Activated CD4-positive, alpha-beta T cell treated with anti-CD3 and anti-CD28 coated beads for 24 hours (primary cell): ENCODE results near the gene DOK4.

Experiments
- DNase-seq, 2 donors: peaks; one replicate each; pipeline ENCODE4 v3.0.0-alpha.2; 2020; ENCODE audit warnings: low read depth in 2 of 2

The DOK4 gene

GRCh38 chr16:57519796-57520360 is 33.6 kb upstream of the DOK4 start:
- DNase-seq: peak; percentile 71 to 75

GRCh38 chr16:57518922-57519321 is 32.6 kb upstream of the DOK4 start:
- no peak for DNase-seq

GRCh38 chr16:57518520-57518919 is 32.2 kb upstream of the DOK4 start:
- no peak for DNase-seq

DNA sequence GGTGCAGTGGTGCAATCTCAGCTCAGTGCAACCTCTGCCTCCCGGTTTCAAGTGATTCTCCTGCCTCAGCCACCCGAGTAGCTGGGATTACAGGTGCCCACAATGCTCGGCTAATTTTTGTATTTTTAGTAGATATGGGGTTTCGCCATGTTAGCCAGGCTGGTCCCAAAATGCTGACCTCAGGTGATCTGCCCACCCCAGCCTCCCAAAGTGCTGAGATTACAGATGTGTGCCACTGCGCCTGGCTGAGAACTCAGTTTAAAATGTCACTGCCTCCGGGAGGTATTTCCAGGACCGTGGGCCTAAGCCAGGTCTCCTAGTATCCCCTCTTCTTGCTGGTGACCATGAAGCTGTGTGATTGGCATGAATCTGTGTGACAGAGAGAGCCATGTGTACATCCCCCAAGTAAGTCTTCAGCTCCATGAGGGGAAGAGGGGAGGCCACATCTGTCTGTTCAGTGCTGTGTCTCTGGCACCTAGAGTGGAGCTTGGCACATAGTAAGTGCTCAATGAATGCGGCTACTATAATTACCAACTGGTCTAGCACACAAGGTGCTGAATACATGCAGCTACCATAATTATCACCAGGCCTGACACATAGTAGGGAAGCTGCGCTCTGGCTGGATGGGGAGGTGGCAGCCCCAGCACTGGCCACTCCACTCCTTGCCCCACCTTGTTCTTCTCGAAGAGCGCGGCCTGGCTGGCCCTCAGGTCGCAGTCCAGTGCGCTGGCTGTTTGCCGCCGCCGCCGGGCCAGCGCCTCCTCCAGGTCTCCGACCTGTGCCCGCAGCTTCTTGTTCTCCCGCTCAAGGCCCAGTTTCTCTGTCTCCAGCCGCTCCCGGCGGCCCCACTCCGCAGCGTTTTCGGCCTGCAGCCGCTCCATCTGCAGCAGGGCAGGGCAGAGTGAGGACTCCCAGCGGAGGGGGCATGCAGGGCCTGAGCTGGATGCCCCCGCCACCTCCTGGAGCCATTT is 31.4 kb upstream of the DOK4 start:
- DNase-seq: no peak

DNA sequence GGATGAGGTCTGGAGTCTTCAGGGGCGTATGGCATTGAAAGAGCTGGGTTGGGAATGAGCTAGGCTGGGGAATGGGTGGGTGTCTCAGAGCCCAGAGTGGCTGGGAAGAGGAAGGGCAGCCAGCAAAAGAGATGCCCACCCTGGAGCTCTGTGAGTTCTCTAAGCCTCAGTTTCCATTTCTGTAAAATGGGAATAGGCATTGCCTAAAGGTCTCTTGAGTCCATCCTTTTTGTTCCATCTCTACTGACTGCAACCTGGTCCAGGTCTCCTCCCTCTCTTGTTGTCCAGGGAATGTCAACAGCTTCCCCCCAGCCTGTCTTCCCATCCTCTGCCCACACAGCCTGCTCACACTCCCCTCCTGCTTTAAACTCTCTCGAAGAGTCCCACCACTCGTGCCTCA is 30.5 kb upstream of the DOK4 start:
- no peak for DNase-seq

DNA sequence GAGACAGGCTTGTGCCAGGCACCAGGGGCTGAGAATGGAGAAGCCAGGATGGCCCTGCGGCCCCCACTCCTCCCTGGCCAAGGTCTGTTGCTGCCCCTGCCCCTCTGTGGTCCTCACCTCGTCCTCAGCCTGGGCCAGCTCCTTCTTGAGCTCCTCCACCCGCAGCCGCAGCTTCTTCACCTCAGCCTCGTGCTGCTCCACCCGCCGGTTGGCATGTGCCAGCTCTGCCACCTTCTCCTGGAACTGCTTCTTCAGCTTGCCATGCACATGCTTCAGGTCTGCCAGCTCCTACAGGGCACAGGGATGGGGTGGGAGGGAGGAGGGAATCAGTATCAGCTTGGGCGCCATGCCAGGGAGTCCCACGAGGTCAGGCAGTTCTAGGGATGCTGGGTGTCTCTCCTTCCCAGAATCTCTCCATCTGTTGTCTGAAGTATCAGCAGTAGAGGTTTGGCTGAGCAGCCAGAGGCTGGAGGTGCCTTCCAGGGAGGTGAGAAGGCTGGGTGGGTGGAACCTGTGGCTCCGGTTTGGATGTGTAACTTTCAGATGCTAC is 30.0 kb upstream of the DOK4 start:
- no peak for DNase-seq

DNA sequence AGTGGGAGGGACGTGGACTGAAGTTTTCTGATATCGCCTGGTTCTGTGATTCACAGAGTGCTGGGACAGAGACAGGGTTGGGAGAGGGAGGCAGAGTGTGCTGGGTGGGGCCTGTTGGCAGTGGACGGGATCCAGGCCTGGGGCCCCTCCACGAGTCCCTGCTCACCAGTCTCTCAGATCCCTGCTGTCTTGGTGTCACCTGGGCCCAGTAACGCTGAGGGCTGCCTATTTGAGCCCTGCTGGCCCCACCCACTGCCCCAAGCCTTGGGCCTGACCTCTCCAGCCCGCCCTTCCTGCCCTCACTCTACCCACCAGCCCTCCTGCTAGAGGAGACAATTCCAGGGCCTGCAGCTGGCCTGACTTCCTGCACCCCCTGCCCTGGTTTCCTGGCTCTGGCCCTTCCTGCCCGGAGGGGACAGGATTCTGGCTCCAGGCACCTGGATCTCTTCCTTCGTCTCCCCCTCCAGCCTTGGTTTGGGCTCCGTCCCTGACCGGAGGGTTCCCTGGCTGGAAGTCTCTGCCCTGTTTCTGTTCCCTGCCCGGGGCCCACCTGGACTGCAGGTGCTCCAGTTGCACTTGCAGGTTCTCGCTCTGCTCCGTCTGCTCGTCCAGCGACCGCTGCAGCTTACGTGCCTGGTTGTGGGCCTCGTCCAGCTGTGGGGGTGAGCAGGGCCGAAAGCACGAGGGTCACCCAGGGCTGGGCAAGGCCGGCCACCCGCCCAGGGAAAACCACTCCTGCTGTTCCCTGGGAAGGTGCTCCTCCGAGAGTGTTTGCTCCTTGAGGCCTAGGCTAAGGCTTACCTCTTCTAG is 28.7 kb upstream of the DOK4 start:
- DNase-seq: no peak

- no peak for DNase-seq
Measured at GRCh38 chr16:57514371-57514770, 28.1 kb upstream of the DOK4 start.

GRCh38 chr16:57513371-57514102 is 27.2 kb upstream of the DOK4 start:
- no peak for DNase-seq

DNA sequence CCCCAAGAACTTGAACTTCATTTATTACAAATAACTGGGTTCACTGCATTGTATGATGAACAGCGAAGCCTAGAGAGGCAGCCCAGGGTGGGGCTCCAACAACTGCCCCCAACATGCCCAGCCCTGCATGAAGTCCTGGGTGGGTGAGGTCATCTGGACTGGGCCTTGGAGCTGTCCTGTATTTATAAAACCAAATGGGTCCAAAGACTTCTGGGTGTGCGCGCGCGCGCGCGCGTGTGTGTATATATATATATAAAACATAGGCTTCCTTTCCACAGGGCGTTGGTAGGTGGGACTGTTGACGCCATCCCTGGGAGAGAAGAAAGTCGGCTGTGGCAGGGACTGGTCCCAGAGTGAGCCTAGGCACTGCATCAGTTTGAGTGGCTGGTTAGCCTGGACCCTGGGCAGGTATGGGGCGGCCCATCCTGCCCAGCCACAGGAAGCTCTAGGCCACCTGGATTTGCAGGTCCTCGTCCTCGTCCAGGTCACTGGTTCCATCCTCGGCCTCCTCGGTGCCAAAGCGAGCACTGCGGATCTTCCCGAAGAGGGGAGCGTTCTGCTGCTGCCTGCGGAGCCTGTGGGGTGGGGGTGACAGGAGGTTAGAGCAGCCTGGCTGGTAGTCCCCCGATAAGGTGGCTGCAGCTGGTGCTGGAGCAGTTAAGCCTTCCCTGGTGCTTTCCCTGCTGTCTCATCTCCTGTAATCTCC is 26.2 kb upstream of the DOK4 start:
- DNase-seq: no peak

- no peak for DNase-seq
Measured at GRCh38 chr16:57510016-57510871, 24.0 kb upstream of the DOK4 start.

GRCh38 chr16:57509231-57509923 is 23.1 kb upstream of the DOK4 start:
- no peak for DNase-seq

- DNase-seq: no peak
Measured at GRCh38 chr16:57508035-57508425, 21.7 kb upstream of the DOK4 start.

GRCh38 chr16:57507136-57508034 is 21.1 kb upstream of the DOK4 start:
- no peak for DNase-seq

- no peak for DNase-seq
Measured at GRCh38 chr16:57505169-57505568, 18.9 kb upstream of the DOK4 start.

- no peak for DNase-seq
Measured at GRCh38 chr16:57504491-57504890, 18.2 kb upstream of the DOK4 start.

DNA sequence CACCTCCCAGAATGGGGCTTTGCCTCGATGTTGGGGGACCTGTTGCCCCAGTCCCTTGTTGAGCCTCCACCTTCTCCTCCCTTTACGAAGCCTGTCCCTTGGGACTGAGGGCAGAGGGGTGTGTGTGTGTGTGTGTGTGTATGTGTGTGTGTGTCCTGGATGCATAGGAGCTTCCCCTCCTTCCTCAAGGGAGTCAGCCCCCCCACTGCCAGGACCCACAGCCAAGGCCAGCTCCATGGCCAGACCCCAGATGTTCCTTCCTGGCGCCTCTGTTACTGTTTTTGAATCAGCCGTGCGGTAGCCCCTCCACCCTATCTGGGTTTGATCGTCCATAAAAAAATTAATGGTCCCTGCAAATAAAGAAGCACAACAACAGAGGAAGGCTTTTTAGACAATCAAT is 17.7 kb upstream of the DOK4 start:
- no peak for DNase-seq

DNA sequence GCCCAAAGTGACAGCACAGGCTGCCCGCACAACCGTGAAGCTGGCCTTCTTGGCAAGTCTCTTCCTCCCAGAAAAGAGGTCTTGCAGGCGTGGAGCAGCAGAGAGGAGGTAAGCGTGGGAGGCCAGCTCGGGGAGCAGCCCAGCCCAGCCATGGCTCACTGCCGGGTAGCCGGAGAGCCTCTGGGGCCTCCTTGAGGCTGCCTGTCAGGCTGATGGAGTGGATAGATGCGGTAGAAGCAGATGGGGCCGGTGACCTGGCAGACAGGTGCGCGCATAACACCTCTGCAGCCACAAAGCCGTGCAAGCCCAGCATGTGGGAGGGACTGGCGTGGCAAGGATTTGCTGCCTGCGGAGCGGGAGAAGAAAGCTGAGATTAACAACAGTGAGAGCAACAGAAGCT is 17.1 kb upstream of the DOK4 start:
- DNase-seq: no peak
